Dendritic cell treated with granulocyte-macrophage colony-stimulating factor and Interleukin-4, amounts not matched to agents 40 ng/mL and 50 ng/mL, for 4 days (primary cell): ENCODE results near the gene DCTD.

Experiments
- H3K27ac Mint-ChIP-seq: one replicate; pipeline ENCODE4 v1.8.0; 2022; ENCODE audit warnings: mild to moderate bottlenecking, mixed read lengths
- H3K27me3 Mint-ChIP-seq: one replicate; pipeline ENCODE4 v1.8.0; 2022; ENCODE audit warnings: mild to moderate bottlenecking, mixed read lengths
- H3K36me3 Mint-ChIP-seq: one replicate; pipeline ENCODE4 v1.8.0; 2022; ENCODE audit warnings: low read depth, mixed read lengths
- H3K4me1 Mint-ChIP-seq: one replicate; pipeline ENCODE4 v1.8.0; 2022; ENCODE audit warnings: low read depth, mixed read lengths
- H3K4me3 Mint-ChIP-seq: one replicate; pipeline ENCODE4 v1.8.0; 2022; ENCODE audit warnings: mild to moderate bottlenecking, moderate library complexity, mixed read lengths
- H3K9me3 Mint-ChIP-seq: one replicate; pipeline ENCODE4 v1.8.0; 2022; ENCODE audit warnings: mixed read lengths
- intact Hi-C: fragments of 100-400 bp; cut with micrococcal nuclease; formaldehyde crosslinking; loops from one replicate; pipeline ENCODE4 v1.15.0; 2022

The DCTD gene

GRCh38 chr4:182878633-182879495 lies 38.3 kb downstream of the DCTD start:
- peaks cover 9% of the 10 kb centered on the region for H3K27me3 Mint-ChIP-seq
- peaks cover 48% of the 10 kb centered on the region for H3K36me3 Mint-ChIP-seq
- no peaks in the 10 kb centered on the region for H3K9me3 Mint-ChIP-seq
- intact Hi-C loops: no loop called here
- no peak overlapping the region for H3K27ac Mint-ChIP-seq
- H3K4me3 Mint-ChIP-seq: no peak overlapping the region
- H3K4me1 Mint-ChIP-seq: peaks cover 11% of the 10 kb centered on the region

GRCh38 chr4:182877326-182877883 lies 39.8 kb downstream of the DCTD start:
- Mint-ChIP-seq H3K4me3 (no peak overlapping the region), H3K27ac (no peak overlapping the region), H3K9me3 (no peaks in the 10 kb centered on the region), H3K36me3 (peaks cover 37% of the 10 kb centered on the region), H3K4me1 (peaks cover 11% of the 10 kb centered on the region), H3K27me3 (peaks cover 10% of the 10 kb centered on the region)
- intact Hi-C loops: no loop called here

GRCh38 chr4:182876427-182876826 lies 40.8 kb downstream of the DCTD start:
- Mint-ChIP-seq H3K27ac (no peak overlapping the region), H3K4me1 (peaks cover 11% of the 10 kb centered on the region), H3K27me3 (peaks cover 10% of the 10 kb centered on the region), H3K4me3 (no peak overlapping the region), H3K9me3 (no peaks in the 10 kb centered on the region), H3K36me3 (peaks cover 35% of the 10 kb centered on the region)
- intact Hi-C loops: no loop called here

- no peaks in the 10 kb centered on the region for H3K9me3 Mint-ChIP-seq
Measured at GRCh38 chr4:182875453-182876405, 41.5 kb downstream of the DCTD start.

GRCh38 chr4:182874797-182875345 lies 42.3 kb downstream of the DCTD start:
- Mint-ChIP-seq H3K27me3 (peaks cover 10% of the 10 kb centered on the region), H3K9me3 (no peaks in the 10 kb centered on the region), H3K27ac (no peak overlapping the region), H3K36me3 (peaks cover 27% of the 10 kb centered on the region), H3K4me3 (no peak overlapping the region), H3K4me1 (peaks cover 11% of the 10 kb centered on the region)
- intact Hi-C loops: no loop called here

More at GRCh38 chr4:182875453-182876405, 41.5 kb downstream of the DCTD start:
- H3K4me1 Mint-ChIP-seq: peaks cover 11% of the 10 kb centered on the region
- peaks cover 28% of the 10 kb centered on the region for H3K36me3 Mint-ChIP-seq
- no peak overlapping the region for H3K27ac Mint-ChIP-seq
- intact Hi-C loops: no loop called here
- no peak overlapping the region for H3K4me3 Mint-ChIP-seq
- H3K27me3 Mint-ChIP-seq: peaks cover 10% of the 10 kb centered on the region

GRCh38 chr4:182874304-182874751 lies 42.9 kb downstream of the DCTD start:
- no peak overlapping the region for H3K4me3 Mint-ChIP-seq
- peaks cover 27% of the 10 kb centered on the region for H3K36me3 Mint-ChIP-seq
- peaks cover 10% of the 10 kb centered on the region for H3K27me3 Mint-ChIP-seq
- intact Hi-C loops: no loop called here
- no peak overlapping the region for H3K27ac Mint-ChIP-seq
- H3K4me1 Mint-ChIP-seq: peaks cover 11% of the 10 kb centered on the region
- no peaks in the 10 kb centered on the region for H3K9me3 Mint-ChIP-seq

- no peak overlapping the region for H3K4me3 Mint-ChIP-seq
- peaks cover 27% of the 10 kb centered on the region for H3K36me3 Mint-ChIP-seq
- H3K27me3 Mint-ChIP-seq: peaks cover 10% of the 10 kb centered on the region
- intact Hi-C loops: no loop called here
- H3K27ac Mint-ChIP-seq: no peak overlapping the region
- peaks cover 11% of the 10 kb centered on the region for H3K4me1 Mint-ChIP-seq
- no peaks in the 10 kb centered on the region for H3K9me3 Mint-ChIP-seq
Measured at GRCh38 chr4:182873726-182874125, 43.5 kb downstream of the DCTD start.

- Mint-ChIP-seq H3K4me3 (no peak overlapping the region), H3K9me3 (no peaks in the 10 kb centered on the region), H3K4me1 (peaks cover 11% of the 10 kb centered on the region), H3K36me3 (peaks cover 27% of the 10 kb centered on the region), H3K27ac (no peak overlapping the region), H3K27me3 (peaks cover 10% of the 10 kb centered on the region)
- intact Hi-C loops: no loop called here
Measured at GRCh38 chr4:182873289-182873688, 43.9 kb downstream of the DCTD start.

- peaks cover 27% of the 10 kb centered on the region for H3K36me3 Mint-ChIP-seq
- peaks cover 11% of the 10 kb centered on the region for H3K4me1 Mint-ChIP-seq
- intact Hi-C loops: no loop called here
- no peak overlapping the region for H3K4me3 Mint-ChIP-seq
- H3K27ac Mint-ChIP-seq: no peak overlapping the region
- H3K27me3 Mint-ChIP-seq: peaks cover 10% of the 10 kb centered on the region
- no peaks in the 10 kb centered on the region for H3K9me3 Mint-ChIP-seq
Measured at GRCh38 chr4:182872886-182873285, 44.3 kb downstream of the DCTD start.

GRCh38 chr4:182871616-182872015 lies 45.6 kb downstream of the DCTD start:
- Mint-ChIP-seq H3K36me3 (peaks cover 17% of the 10 kb centered on the region), H3K4me3 (no peak overlapping the region), H3K27me3 (peaks cover 10% of the 10 kb centered on the region), H3K4me1 (peaks cover 11% of the 10 kb centered on the region), H3K9me3 (no peaks in the 10 kb centered on the region), H3K27ac (no peak overlapping the region)
- intact Hi-C loops: no loop called here

GRCh38 chr4:182869697-182870096 lies 47.5 kb downstream of the DCTD start:
- Mint-ChIP-seq H3K36me3 (peaks cover 6% of the 10 kb centered on the region), H3K4me1 (peaks cover 7% of the 10 kb centered on the region), H3K27ac (no peak overlapping the region), H3K27me3 (peaks cover 3% of the 10 kb centered on the region), H3K4me3 (no peak overlapping the region), H3K9me3 (no peaks in the 10 kb centered on the region)
- intact Hi-C loops: no loop called here

- intact Hi-C loops: no loop called here
- no peaks in the 10 kb centered on the region for H3K36me3 Mint-ChIP-seq
- no peaks in the 10 kb centered on the region for H3K9me3 Mint-ChIP-seq
- peaks cover 8% of the 10 kb centered on the region for H3K4me1 Mint-ChIP-seq
- no peak overlapping the region for H3K4me3 Mint-ChIP-seq
- H3K27ac Mint-ChIP-seq: no peak overlapping the region
- H3K27me3 Mint-ChIP-seq: no peaks in the 10 kb centered on the region
Measured at GRCh38 chr4:182866746-182867145, 50.4 kb downstream of the DCTD start.

GRCh38 chr4:182863501-182863900 lies 53.7 kb downstream of the DCTD start:
- intact Hi-C loops: no loop called here
- Mint-ChIP-seq H3K27me3 (no peaks in the 10 kb centered on the region), H3K36me3 (no peaks in the 10 kb centered on the region), H3K4me3 (no peak overlapping the region), H3K9me3 (no peaks in the 10 kb centered on the region), H3K27ac (no peak overlapping the region), H3K4me1 (peaks cover 8% of the 10 kb centered on the region)
